HL-60 (cell line): Measurements from ENCODE around the gene CCDC191.

ENCODE experiments used
- CTCF ChIP-seq: IDR thresholded peaks from one replicate; pipeline ENCODE4 v1.5.1; 2011; ENCODE audit warnings: low read length, control low read depth, inconsistent platforms; ENCODE audit not compliant: insufficient read depth
- POLR2AphosphoS5 ChIP-seq: IDR thresholded peaks from 2 replicates; pipeline ENCODE4 v1.6.1; 2012; ENCODE audit warnings: low read depth

- no peak for TF ChIP-seq CTCF
- TF ChIP-seq POLR2AphosphoS5, result no peak
Measured at GRCh38 chr3:113946831-113947230, 109.5 kb downstream of the CCDC191 start.
